ENCODE data around the gene NDFIP2. TPM values are rescaled to one million over a fixed set of nuclear protein-coding genes. Genes with fewer than 3 reads are reported as not detected.

Gene NDFIP2
- total RNA-seq, 4 donors from 2014 or later = 56.9 to 116 (median 83.6) TPM

- Histone ChIP-seq H3K9me3 (no peaks in the 10 kb centered on the region), H3K27ac (no peak overlapping the region), H3K27me3 (no peaks in the 10 kb centered on the region), H3K36me3 (peaks cover 0 to 4% (median 0%) of the 10 kb centered on the region in 4 donors), H3K4me3 (no peak overlapping the region), H3K4me1 (peaks cover 0 to 8% (median 4%) of the 10 kb centered on the region in 4 donors)
- no peak for DNase-seq
- intact Hi-C loops (cut with DNase I; ENCODE audit: low total_unique reads) = no loop called here
- TF ChIP-seq, protein P1, sequence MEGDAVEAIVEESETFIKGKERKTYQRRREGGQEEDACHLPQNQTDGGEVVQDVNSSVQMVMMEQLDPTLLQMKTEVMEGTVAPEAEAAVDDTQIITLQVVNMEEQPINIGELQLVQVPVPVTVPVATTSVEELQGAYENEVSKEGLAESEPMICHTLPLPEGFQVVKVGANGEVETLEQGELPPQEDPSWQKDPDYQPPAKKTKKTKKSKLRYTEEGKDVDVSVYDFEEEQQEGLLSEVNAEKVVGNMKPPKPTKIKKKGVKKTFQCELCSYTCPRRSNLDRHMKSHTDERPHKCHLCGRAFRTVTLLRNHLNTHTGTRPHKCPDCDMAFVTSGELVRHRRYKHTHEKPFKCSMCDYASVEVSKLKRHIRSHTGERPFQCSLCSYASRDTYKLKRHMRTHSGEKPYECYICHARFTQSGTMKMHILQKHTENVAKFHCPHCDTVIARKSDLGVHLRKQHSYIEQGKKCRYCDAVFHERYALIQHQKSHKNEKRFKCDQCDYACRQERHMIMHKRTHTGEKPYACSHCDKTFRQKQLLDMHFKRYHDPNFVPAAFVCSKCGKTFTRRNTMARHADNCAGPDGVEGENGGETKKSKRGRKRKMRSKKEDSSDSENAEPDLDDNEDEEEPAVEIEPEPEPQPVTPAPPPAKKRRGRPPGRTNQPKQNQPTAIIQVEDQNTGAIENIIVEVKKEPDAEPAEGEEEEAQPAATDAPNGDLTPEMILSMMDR (IDR thresholded peaks at IDR 0.05) = no peak
- TF ChIP-seq POLR2AphosphoS5 (IDR thresholded peaks at IDR 0.05) = no peak
- TF ChIP-seq EP300 (IDR thresholded peaks at IDR 0.05; ENCODE audit: low read depth) = no peak
- TF ChIP-seq POLR2A (IDR thresholded peaks at IDR 0.05) = no peak
- in situ Hi-C loops (cut with MboI; ENCODE audit: low pct_ligation_motif_present in 1 of 4, low pct_unique_long_range_greater_than_20kb in 1 of 4, low sequenced_read_pairs in 3 of 4) = no loop called here
Observed at GRCh38 chr13:79516595-79516994, 35.6 kb downstream of the NDFIP2 start.

- no peak for DNase-seq
- Histone ChIP-seq H3K36me3 (peaks cover 0 to 8% (median 2%) of the 10 kb centered on the region in 4 donors), H3K9me3 (no peaks in the 10 kb centered on the region), H3K4me1 (peaks cover 0 to 8% (median 2%) of the 10 kb centered on the region in 4 donors), H3K27me3 (no peaks in the 10 kb centered on the region), H3K27ac (no peak overlapping the region), H3K4me3 (no peak overlapping the region)
- in situ Hi-C loops (cut with MboI; ENCODE audit: low pct_ligation_motif_present in 1 of 4, low pct_unique_long_range_greater_than_20kb in 1 of 4, low sequenced_read_pairs in 3 of 4) = no loop called here
- WGBS, 2 donors (ENCODE audit: low coverage in 1 of 2) = 76 to 83% methylated on average over 3 of the region's 3 CpGs
- intact Hi-C loops (cut with DNase I; ENCODE audit: low total_unique reads) = no loop called here
- TF ChIP-seq POLR2A (IDR thresholded peaks at IDR 0.05) = no peak
- no peak for TF ChIP-seq POLR2AphosphoS5 (IDR thresholded peaks at IDR 0.05)
- TF ChIP-seq, protein P1 (IDR thresholded peaks at IDR 0.05) = no peak
- TF ChIP-seq EP300 (IDR thresholded peaks at IDR 0.05; ENCODE audit: low read depth) = no peak
Observed at GRCh38 chr13:79519255-79519654, 38.3 kb downstream of the NDFIP2 start.

GRCh38 chr13:79522583-79522982 lies 41.6 kb downstream of the NDFIP2 start:
- DNase-seq = no peak
- in situ Hi-C loops (cut with MboI; ENCODE audit: low pct_ligation_motif_present in 1 of 4, low pct_unique_long_range_greater_than_20kb in 1 of 4, low sequenced_read_pairs in 3 of 4) = no loop called here

GRCh38 chr13:79525064-79525857 lies 44.3 kb downstream of the NDFIP2 start:
- Histone ChIP-seq H3K4me3 (no peak overlapping the region), H3K36me3 (peaks cover 0 to 20% (median 8%) of the 10 kb centered on the region in 4 donors), H3K27ac (no peak overlapping the region), H3K4me1 (no peaks in the 10 kb centered on the region), H3K27me3 (no peaks in the 10 kb centered on the region), H3K9me3 (no peaks in the 10 kb centered on the region)
- in situ Hi-C loops (cut with MboI; ENCODE audit: low pct_ligation_motif_present in 1 of 4, low pct_unique_long_range_greater_than_20kb in 1 of 4, low sequenced_read_pairs in 3 of 4) (no loop called here), intact Hi-C loops (cut with DNase I; ENCODE audit: low total_unique reads) (no loop called here)
- 76 to 89% methylated on average over 7 to 8 of the region's 8 CpGs for WGBS, 2 donors (ENCODE audit: low coverage in 1 of 2)
- TF ChIP-seq POLR2A (IDR thresholded peaks at IDR 0.05) (no peak), POLR2AphosphoS5 (IDR thresholded peaks at IDR 0.05) (no peak), EP300 (IDR thresholded peaks at IDR 0.05; ENCODE audit: low read depth) (no peak)
- TF ChIP-seq, protein P1 (IDR thresholded peaks at IDR 0.05) = no peak
- DNase-seq = no peak

More at GRCh38 chr13:79522583-79522982, 41.6 kb downstream of the NDFIP2 start:
- TF ChIP-seq, protein P1 (IDR thresholded peaks at IDR 0.05) = no peak
- no peak for TF ChIP-seq POLR2AphosphoS5 (IDR thresholded peaks at IDR 0.05)
- no peak for TF ChIP-seq POLR2A (IDR thresholded peaks at IDR 0.05)
- no peak for TF ChIP-seq EP300 (IDR thresholded peaks at IDR 0.05; ENCODE audit: low read depth)
- no peak overlapping the region for H3K27ac ChIP-seq
- no peak overlapping the region for H3K4me3 ChIP-seq
- H3K4me1 ChIP-seq = no peaks in the 10 kb centered on the region
- no peaks in the 10 kb centered on the region for H3K27me3 ChIP-seq
- H3K36me3 ChIP-seq = peaks cover 0 to 20% (median 8%) of the 10 kb centered on the region in 4 donors
- intact Hi-C loops (cut with DNase I; ENCODE audit: low total_unique reads) = no loop called here
- H3K9me3 ChIP-seq = no peaks in the 10 kb centered on the region

Measured in transverse colon (tissue), 4 donors.